ENCODE data around the gene SLC41A1. TPM values are rescaled to one million over a fixed set of nuclear protein-coding genes. Genes with fewer than 3 reads are reported as not detected.

Gene SLC41A1
- total and polyA plus RNA-seq, 7 donors = 19.8 to 87.7 (median 54.1) TPM

DNA sequence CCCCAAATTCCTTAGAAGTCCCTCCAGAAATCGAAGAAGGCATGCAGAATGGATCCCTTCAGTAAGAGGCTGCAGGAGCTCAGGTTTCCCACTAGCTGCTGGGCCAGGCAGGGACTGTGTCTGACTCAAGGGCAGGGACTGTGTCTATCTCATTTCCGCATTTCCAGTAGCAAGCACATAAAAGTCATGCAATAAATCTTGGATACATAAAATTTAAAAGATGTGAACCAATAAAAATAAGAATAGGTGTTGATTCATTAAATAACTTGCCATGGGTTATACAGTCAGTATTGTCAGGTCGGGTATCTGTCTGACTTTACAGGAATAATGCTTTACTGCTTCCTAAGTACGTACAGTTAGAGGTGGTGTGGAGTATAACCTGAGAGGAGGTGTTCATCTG is 21.8 kb upstream of the SLC41A1 start:
- 48 to 71% (median 50%) methylated on average over 4 of the region's 4 CpGs for WGBS, 3 donors
- H3K27ac ChIP-seq = peak overlapping the region; percentile 5
- peak; percentile 67 to 81 (median 72) for ATAC-seq
- no peak for DNase-seq
- H3K4me3 ChIP-seq = no peak overlapping the region
- no peaks in the 10 kb centered on the region for H3K36me3 ChIP-seq (ENCODE audit: insufficient read depth in 1 of 2, low read depth in 1 of 2)
- no peaks in the 10 kb centered on the region for H3K27me3 ChIP-seq (ENCODE audit: insufficient read depth in 3 of 3, low read length in 2 of 3)
- no peaks in the 10 kb centered on the region for H3K9me3 ChIP-seq
- no peak for TF ChIP-seq CTCF (IDR thresholded peaks at IDR 0.05)
- intact Hi-C loops (cut with DNase I) = no loop called here
- no peaks in the 10 kb centered on the region for H3K4me1 ChIP-seq

- no peak overlapping the region for H3K27ac ChIP-seq
- TF ChIP-seq CTCF (IDR thresholded peaks at IDR 0.05) = no peak
- H3K4me1 ChIP-seq = no peaks in the 10 kb centered on the region
- 49 to 64% (median 56%) methylated on average over 6 of the region's 6 CpGs for WGBS, 3 donors
- H3K9me3 ChIP-seq = no peaks in the 10 kb centered on the region
- intact Hi-C loops (cut with DNase I) = no loop called here
- DNase-seq (peak in 1 of 2 donors; percentile 21), ATAC-seq (peak in 3 of 4 donors; percentile 23 to 45 (median 39))
- no peaks in the 10 kb centered on the region for H3K27me3 ChIP-seq (ENCODE audit: insufficient read depth in 3 of 3, low read length in 2 of 3)
- H3K4me3 ChIP-seq = no peak overlapping the region
- H3K36me3 ChIP-seq (ENCODE audit: insufficient read depth in 1 of 2, low read depth in 1 of 2) = no peaks in the 10 kb centered on the region
Measured at GRCh38 chr1:205832326-205832751, 19.3 kb upstream of the SLC41A1 start.

- H3K9me3 ChIP-seq = no peaks in the 10 kb centered on the region
- no peak overlapping the region for H3K4me3 ChIP-seq
- WGBS, 3 donors = 12 to 24% (median 16%) methylated on average over 1 of the region's 1 CpG
- ATAC-seq (peak in 3 of 4 donors; percentile 43 to 75 (median 74)), DNase-seq (no peak)
- no peak for TF ChIP-seq CTCF (IDR thresholded peaks at IDR 0.05)
- no peaks in the 10 kb centered on the region for H3K27me3 ChIP-seq (ENCODE audit: insufficient read depth in 3 of 3, low read length in 2 of 3)
- H3K27ac ChIP-seq = no peak overlapping the region
- H3K36me3 ChIP-seq (ENCODE audit: insufficient read depth in 1 of 2, low read depth in 1 of 2) = no peaks in the 10 kb centered on the region
- intact Hi-C loops (cut with DNase I) = no loop called here
- H3K4me1 ChIP-seq = no peaks in the 10 kb centered on the region
Measured at GRCh38 chr1:205827623-205828022, 14.6 kb upstream of the SLC41A1 start.

DNA sequence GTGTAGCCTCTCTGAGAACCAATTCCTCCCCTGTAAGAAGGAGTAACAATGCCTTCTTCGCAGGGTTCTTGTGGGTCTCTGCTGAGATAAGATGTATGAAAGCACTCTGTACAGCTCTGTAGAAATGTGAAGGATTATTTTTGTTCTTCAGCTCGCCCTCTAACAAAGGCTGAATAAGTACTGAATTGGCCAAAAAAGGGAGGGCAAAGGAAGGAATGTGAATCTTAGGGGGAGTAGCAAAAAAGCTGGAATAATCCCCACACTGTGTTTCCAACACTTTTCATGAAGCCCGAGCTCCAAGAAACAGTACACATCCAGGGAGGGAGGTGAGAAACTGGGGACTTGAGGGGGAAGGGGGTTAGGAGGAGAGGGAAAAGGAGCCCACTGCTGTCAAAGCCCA is 14.0 kb upstream of the SLC41A1 start:
- no peaks in the 10 kb centered on the region for H3K4me1 ChIP-seq
- H3K4me3 ChIP-seq = no peak overlapping the region
- intact Hi-C loops (cut with DNase I) = no loop called here
- H3K9me3 ChIP-seq = no peaks in the 10 kb centered on the region
- WGBS, 3 donors = 40 to 54% (median 49%) methylated on average over 3 of the region's 3 CpGs
- H3K27me3 ChIP-seq (ENCODE audit: insufficient read depth in 3 of 3, low read length in 2 of 3) = no peaks in the 10 kb centered on the region
- no peak for ATAC-seq
- DNase-seq = no peak
- no peak overlapping the region for H3K27ac ChIP-seq
- no peak for TF ChIP-seq CTCF (IDR thresholded peaks at IDR 0.05)
- H3K36me3 ChIP-seq (ENCODE audit: insufficient read depth in 1 of 2, low read depth in 1 of 2) = no peaks in the 10 kb centered on the region
